ENCODE measurements around the gene GLA. TPM values are rescaled to one million over a fixed set of nuclear protein-coding genes. Genes with fewer than 3 reads are reported as not detected.

The GLA gene
- total and polyA plus RNA-seq, 2 donors, result 29.5 to 43.4 TPM

GRCh38 chrX:101391831-101392230 is 15.9 kb downstream of the GLA start:
- DNase-seq (ENCODE audit: low read depth in 6 of 9, low spot score in 9 of 9), result no peak
- Histone ChIP-seq H3K4me1 (ENCODE audit: control insufficient read depth in 2 of 2, insufficient read depth in 2 of 2, low read length in 2 of 2) (peaks cover 0 to 4% of the 10 kb centered on the region in 2 donors), H3K36me3 (ENCODE audit: control insufficient read depth in 2 of 2, insufficient read depth in 2 of 2, low read length in 1 of 2) (peaks cover 0 to 13% of the 10 kb centered on the region in 2 donors), H3K27ac (ENCODE audit: low read depth in 1 of 2, low read length in 1 of 2) (no peak overlapping the region), H3K27me3 (ENCODE audit: control insufficient read depth in 2 of 2, insufficient read depth in 1 of 2, low read length in 1 of 2) (no peaks in the 10 kb centered on the region), H3K4me3 (ENCODE audit: low read length in 2 of 2) (peak overlapping the region in 1 of 2 donors; percentile 61), H3K9me3 (ENCODE audit: control insufficient read depth in 2 of 2, insufficient read depth in 1 of 2, low read length in 1 of 2) (no peaks in the 10 kb centered on the region)
- WGBS, result 59% methylated on average over 6 of the region's 6 CpGs

- no peaks in the 10 kb centered on the region for H3K27me3 ChIP-seq (ENCODE audit: control insufficient read depth in 2 of 2, insufficient read depth in 1 of 2, low read length in 1 of 2)
- peak within 1 kb of the TSS; percentile 61 to 66 for H3K4me3 ChIP-seq (ENCODE audit: low read length in 2 of 2)
- peak in 8 of 9 donors; percentile 62 to 92 (median 76) for DNase-seq (ENCODE audit: low read depth in 6 of 9, low spot score in 9 of 9)
- H3K27ac ChIP-seq (ENCODE audit: low read depth in 1 of 2, low read length in 1 of 2), result peak within 1 kb of the TSS; percentile 38 to 74
- peaks cover 0 to 4% of the 10 kb centered on the region in 2 donors for H3K4me1 ChIP-seq (ENCODE audit: control insufficient read depth in 2 of 2, insufficient read depth in 2 of 2, low read length in 2 of 2)
- WGBS, result under 1% methylated on average over 47 of the region's 47 CpGs
- no peaks in the 10 kb centered on the region for H3K9me3 ChIP-seq (ENCODE audit: control insufficient read depth in 2 of 2, insufficient read depth in 1 of 2, low read length in 1 of 2)
- H3K36me3 ChIP-seq (ENCODE audit: control insufficient read depth in 2 of 2, insufficient read depth in 2 of 2, low read length in 1 of 2), result peaks cover 0 to 10% of the 10 kb centered on the region in 2 donors
Measured at GRCh38 chrX:101390664-101391525, 16.8 kb downstream of the GLA start, which contains the start of gene RPL36A. Gene RPL36A (plus strand): TSS chrX:101391011. CDS start chrX:101391044, 33 bp downstream.

- DNase-seq (ENCODE audit: low read depth in 6 of 9, low spot score in 9 of 9), result no peak
- Histone ChIP-seq H3K4me1 (ENCODE audit: control insufficient read depth in 2 of 2, insufficient read depth in 2 of 2, low read length in 2 of 2) (peaks cover 0 to 4% of the 10 kb centered on the region in 2 donors), H3K36me3 (ENCODE audit: control insufficient read depth in 2 of 2, insufficient read depth in 2 of 2, low read length in 1 of 2) (peaks cover 0 to 7% of the 10 kb centered on the region in 2 donors), H3K27ac (ENCODE audit: low read depth in 1 of 2, low read length in 1 of 2) (no peak overlapping the region), H3K4me3 (ENCODE audit: low read length in 2 of 2) (no peak overlapping the region), H3K27me3 (ENCODE audit: control insufficient read depth in 2 of 2, insufficient read depth in 1 of 2, low read length in 1 of 2) (no peaks in the 10 kb centered on the region), H3K9me3 (ENCODE audit: control insufficient read depth in 2 of 2, insufficient read depth in 1 of 2, low read length in 1 of 2) (no peaks in the 10 kb centered on the region)
- 96% methylated on average over 3 of the region's 3 CpGs for WGBS
Measured at GRCh38 chrX:101388604-101389003, 19.1 kb downstream of the GLA start.

- no peak overlapping the region for H3K27ac ChIP-seq (ENCODE audit: low read depth in 1 of 2, low read length in 1 of 2)
- WGBS, result 50% methylated on average over 6 of the region's 6 CpGs
- no peaks in the 10 kb centered on the region for H3K9me3 ChIP-seq (ENCODE audit: control insufficient read depth in 2 of 2, insufficient read depth in 1 of 2, low read length in 1 of 2)
- DNase-seq (ENCODE audit: low read depth in 6 of 9, low spot score in 9 of 9), result no peak
- no peak overlapping the region for H3K4me3 ChIP-seq (ENCODE audit: low read length in 2 of 2)
- no peaks in the 10 kb centered on the region for H3K36me3 ChIP-seq (ENCODE audit: control insufficient read depth in 2 of 2, insufficient read depth in 2 of 2, low read length in 1 of 2)
- H3K4me1 ChIP-seq (ENCODE audit: control insufficient read depth in 2 of 2, insufficient read depth in 2 of 2, low read length in 2 of 2), result peaks cover 0 to 4% of the 10 kb centered on the region in 2 donors
- H3K27me3 ChIP-seq (ENCODE audit: control insufficient read depth in 2 of 2, insufficient read depth in 1 of 2, low read length in 1 of 2), result no peaks in the 10 kb centered on the region
Measured at GRCh38 chrX:101386542-101386885, 21.2 kb downstream of the GLA start.

- Histone ChIP-seq H3K9me3 (ENCODE audit: control insufficient read depth in 2 of 2, insufficient read depth in 1 of 2, low read length in 1 of 2) (no peaks in the 10 kb centered on the region), H3K27me3 (ENCODE audit: control insufficient read depth in 2 of 2, insufficient read depth in 1 of 2, low read length in 1 of 2) (no peaks in the 10 kb centered on the region), H3K36me3 (ENCODE audit: control insufficient read depth in 2 of 2, insufficient read depth in 2 of 2, low read length in 1 of 2) (no peaks in the 10 kb centered on the region), H3K4me1 (ENCODE audit: control insufficient read depth in 2 of 2, insufficient read depth in 2 of 2, low read length in 2 of 2) (peaks cover 0 to 4% of the 10 kb centered on the region in 2 donors), H3K27ac (ENCODE audit: low read depth in 1 of 2, low read length in 1 of 2) (no peak within 1 kb of the TSS), H3K4me3 (ENCODE audit: low read length in 2 of 2) (no peak within 1 kb of the TSS)
- WGBS, result 45% methylated on average over 9 of the region's 9 CpGs
- DNase-seq (ENCODE audit: low read depth in 6 of 9, low spot score in 9 of 9), result no peak
Measured at GRCh38 chrX:101385795-101386541, 21.8 kb downstream of the GLA start, which contains the start of gene BTK. Gene BTK (minus strand): TSS chrX:101386191. CDS start chrX:101375284, 10,907 bp downstream.

GRCh38 chrX:101385026-101385684 is 22.6 kb downstream of the GLA start:
- Histone ChIP-seq H3K4me1 (ENCODE audit: control insufficient read depth in 2 of 2, insufficient read depth in 2 of 2, low read length in 2 of 2) (no peaks in the 10 kb centered on the region), H3K27me3 (ENCODE audit: control insufficient read depth in 2 of 2, insufficient read depth in 1 of 2, low read length in 1 of 2) (no peaks in the 10 kb centered on the region), H3K4me3 (ENCODE audit: low read length in 2 of 2) (no peak overlapping the region), H3K9me3 (ENCODE audit: control insufficient read depth in 2 of 2, insufficient read depth in 1 of 2, low read length in 1 of 2) (no peaks in the 10 kb centered on the region), H3K27ac (ENCODE audit: low read depth in 1 of 2, low read length in 1 of 2) (no peak overlapping the region), H3K36me3 (ENCODE audit: control insufficient read depth in 2 of 2, insufficient read depth in 2 of 2, low read length in 1 of 2) (no peaks in the 10 kb centered on the region)
- WGBS, result 80% methylated on average over 7 of the region's 7 CpGs
- DNase-seq (ENCODE audit: low read depth in 6 of 9, low spot score in 9 of 9), result no peak

- 57% methylated on average over 4 of the region's 4 CpGs for WGBS
- DNase-seq (ENCODE audit: low read depth in 6 of 9, low spot score in 9 of 9), result no peak
Measured at GRCh38 chrX:101383679-101384205, 24.0 kb downstream of the GLA start.

GRCh38 chrX:101377547-101377946 is 30.2 kb downstream of the GLA start:
- 90% methylated on average over 1 of the region's 1 CpG for WGBS
- Histone ChIP-seq H3K27me3 (ENCODE audit: control insufficient read depth in 2 of 2, insufficient read depth in 1 of 2, low read length in 1 of 2) (no peaks in the 10 kb centered on the region), H3K9me3 (ENCODE audit: control insufficient read depth in 2 of 2, insufficient read depth in 1 of 2, low read length in 1 of 2) (no peaks in the 10 kb centered on the region), H3K36me3 (ENCODE audit: control insufficient read depth in 2 of 2, insufficient read depth in 2 of 2, low read length in 1 of 2) (no peaks in the 10 kb centered on the region), H3K4me3 (ENCODE audit: low read length in 2 of 2) (no peak overlapping the region), H3K27ac (ENCODE audit: low read depth in 1 of 2, low read length in 1 of 2) (no peak overlapping the region), H3K4me1 (ENCODE audit: control insufficient read depth in 2 of 2, insufficient read depth in 2 of 2, low read length in 2 of 2) (no peaks in the 10 kb centered on the region)
- no peak for DNase-seq (ENCODE audit: low read depth in 6 of 9, low spot score in 9 of 9)

More at GRCh38 chrX:101383679-101384205, 24.0 kb downstream of the GLA start:
- Histone ChIP-seq H3K4me1 (ENCODE audit: control insufficient read depth in 2 of 2, insufficient read depth in 2 of 2, low read length in 2 of 2) (no peaks in the 10 kb centered on the region), H3K4me3 (ENCODE audit: low read length in 2 of 2) (no peak overlapping the region), H3K36me3 (ENCODE audit: control insufficient read depth in 2 of 2, insufficient read depth in 2 of 2, low read length in 1 of 2) (no peaks in the 10 kb centered on the region), H3K27ac (ENCODE audit: low read depth in 1 of 2, low read length in 1 of 2) (no peak overlapping the region), H3K9me3 (ENCODE audit: control insufficient read depth in 2 of 2, insufficient read depth in 1 of 2, low read length in 1 of 2) (no peaks in the 10 kb centered on the region), H3K27me3 (ENCODE audit: control insufficient read depth in 2 of 2, insufficient read depth in 1 of 2, low read length in 1 of 2) (no peaks in the 10 kb centered on the region)
